HepG2 (cell line): Measurements from ENCODE around the gene KCTD13. TPM values are rescaled to one million over a fixed set of nuclear protein-coding genes. Genes with fewer than 3 reads are reported as not detected.

Experiments
- ETV6 ChIP-seq: sonication (generic); formaldehyde crosslinking; conservative IDR thresholded peaks from 2 replicates; pipeline ENCODE4 v1.4.0; 2020; ENCODE audit warnings: missing genetic modification reagents
- HDAC2 ChIP-seq: sonication (generic); formaldehyde crosslinking; IDR thresholded peaks from 2 replicates; pipeline ENCODE4 v1.4.0; 2020; ENCODE audit warnings: missing genetic modification reagents
- HMGXB3 ChIP-seq: sonication (generic); formaldehyde crosslinking; IDR thresholded peaks from 2 replicates; pipeline ENCODE4 v1.4.0; 2020; ENCODE audit warnings: missing genetic modification reagents, borderline replicate concordance
- HNRNPK ChIP-seq: fragments of 200-400 bp; formaldehyde crosslinking; IDR thresholded peaks from 2 replicates; pipeline ENCODE4 v1.6.1; 2018; ENCODE audit warnings: low read length, low read depth, moderate library complexity, mild to moderate bottlenecking; ENCODE audit not compliant: poor library complexity, severe bottlenecking
- IRX3 ChIP-seq: sonication (generic); formaldehyde crosslinking; IDR thresholded peaks from 2 replicates; pipeline ENCODE4 v1.8.1; 2023; ENCODE audit warnings: mild to moderate bottlenecking, low read depth, missing genetic modification reagents, borderline replicate concordance
- KDM2A ChIP-seq: sonication (generic); formaldehyde crosslinking; IDR thresholded peaks from 2 replicates; pipeline ENCODE4 v1.4.0; 2020; ENCODE audit warnings: low read depth, missing genetic modification reagents, borderline replicate concordance
- MAFK ChIP-seq, 2 experiments: IDR thresholded peaks in 1 of 2; conservative IDR thresholded peaks in 1 of 2; 2 replicates each; pipeline ENCODE4 v1.6.1; 2011; ENCODE audit warnings: improper control_type of control experiment in 2 of 2, low read length in 2 of 2
- NCOA2 ChIP-seq: sonication (generic); formaldehyde crosslinking; IDR thresholded peaks from 2 replicates; pipeline ENCODE4 v1.8.0; 2022; ENCODE audit warnings: inconsistent platforms
- RARG ChIP-seq: sonication (generic); formaldehyde crosslinking; IDR thresholded peaks from 2 replicates; pipeline ENCODE4 v1.4.0; 2020; ENCODE audit warnings: low read depth, mild to moderate bottlenecking, missing genetic modification reagents
- ZNF296 ChIP-seq: sonication (generic); formaldehyde crosslinking; conservative IDR thresholded peaks from 2 replicates; pipeline ENCODE4 v1.5.0; 2020; ENCODE audit warnings: mild to moderate bottlenecking, missing genetic modification reagents
- ZNF317 ChIP-seq: sonication (generic); formaldehyde crosslinking; IDR thresholded peaks from 2 replicates; pipeline ENCODE4 v1.5.0; 2020; ENCODE audit warnings: mild to moderate bottlenecking, missing genetic modification reagents
- ZNF329 ChIP-seq: sonication (generic); formaldehyde crosslinking; IDR thresholded peaks from 2 replicates; pipeline ENCODE4 v1.9.0; 2021; ENCODE audit warnings: low read depth, mild to moderate bottlenecking, missing genetic modification reagents
- ZNF343 ChIP-seq: sonication (generic); formaldehyde crosslinking; IDR thresholded peaks from 2 replicates; pipeline ENCODE4 v1.4.0; 2020; ENCODE audit warnings: mild to moderate bottlenecking, missing genetic modification reagents
- polyA plus RNA-seq, 8 experiments: library from polyadenylated mRNA; depleted of rRNA in 3 of 8; stranded (reverse) in 7 of 8; unstranded in 1 of 8; fragments of >200 nt; fragmentation: Illumina TruSeq in 4 of 8; extraction: Trizol in 4 of 8; gene quantifications; 2 replicates each; pipeline versions ENCODE4 v1.2.1 to v1.2.3, GENCODE V29; 2011 to 2016; ENCODE audit warnings: low read depth in 4 of 8, missing spikeins in 1 of 8, mixed read lengths in 1 of 8; ENCODE audit not compliant: insufficient read depth in 1 of 8
- total RNA-seq, 5 experiments: library from RNA; depleted of rRNA; stranded (reverse); fragments of >200 nt; fragmentation: Illumina TruSeq; extraction: Trizol; gene quantifications; 2 replicates each; pipeline ENCODE4 v1.2.3, GENCODE V29; 2016; ENCODE audit warnings: low read depth in 1 of 5
- TF ChIP-seq, protein P1 (sequence below): sonication (generic); formaldehyde crosslinking; IDR thresholded peaks from 2 replicates; pipeline ENCODE4 v1.5.0; 2020; ENCODE audit warnings: missing genetic modification reagents
- TF ChIP-seq, protein P2 (sequence below): sonication (generic); formaldehyde crosslinking; conservative IDR thresholded peaks from 2 replicates; pipeline ENCODE4 v1.4.0; 2020; ENCODE audit warnings: missing genetic modification reagents
- TF ChIP-seq, protein P3 (sequence below), 2 experiments: sonication (generic) in 1 of 2; formaldehyde crosslinking in 1 of 2; IDR thresholded peaks; 2 replicates each; pipeline versions ENCODE4 v1.4.0 to v1.6.1; 2016 to 2020; ENCODE audit warnings: borderline replicate concordance in 1 of 2, low read depth in 1 of 2, mild to moderate bottlenecking in 1 of 2, missing genetic modification reagents in 1 of 2
- TF ChIP-seq, protein P4 (sequence below): sonication (generic); formaldehyde crosslinking; IDR thresholded peaks from 2 replicates; pipeline ENCODE4 v1.8.0; 2022; ENCODE audit warnings: missing genetic modification reagents, low read depth, mild to moderate bottlenecking, borderline replicate concordance

KCTD13 gene
- total and polyA plus RNA-seq, 2 of the 13 experiments (the other 11 are each of a cell fraction or from before 2014, with no cell fraction given): 6.3 to 14.7 TPM

DNA sequence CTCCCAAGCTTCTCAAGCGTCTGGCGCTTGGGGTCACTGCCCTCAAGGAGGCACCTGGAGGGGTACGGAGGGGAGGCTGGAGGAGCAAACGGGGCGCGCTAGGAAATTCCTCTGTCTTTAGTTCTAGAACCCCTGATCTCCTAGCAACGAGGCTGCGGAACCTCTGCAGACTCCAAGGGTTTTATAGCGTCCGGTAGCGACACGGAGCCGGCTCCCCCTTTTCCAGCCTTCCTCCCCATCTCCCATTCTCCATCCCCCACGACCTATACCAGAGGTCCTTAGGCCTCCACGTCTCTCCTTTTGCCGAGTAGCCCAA, 62.4 kb downstream of the KCTD13 start (continued):
- TF ChIP-seq, protein P1, sequence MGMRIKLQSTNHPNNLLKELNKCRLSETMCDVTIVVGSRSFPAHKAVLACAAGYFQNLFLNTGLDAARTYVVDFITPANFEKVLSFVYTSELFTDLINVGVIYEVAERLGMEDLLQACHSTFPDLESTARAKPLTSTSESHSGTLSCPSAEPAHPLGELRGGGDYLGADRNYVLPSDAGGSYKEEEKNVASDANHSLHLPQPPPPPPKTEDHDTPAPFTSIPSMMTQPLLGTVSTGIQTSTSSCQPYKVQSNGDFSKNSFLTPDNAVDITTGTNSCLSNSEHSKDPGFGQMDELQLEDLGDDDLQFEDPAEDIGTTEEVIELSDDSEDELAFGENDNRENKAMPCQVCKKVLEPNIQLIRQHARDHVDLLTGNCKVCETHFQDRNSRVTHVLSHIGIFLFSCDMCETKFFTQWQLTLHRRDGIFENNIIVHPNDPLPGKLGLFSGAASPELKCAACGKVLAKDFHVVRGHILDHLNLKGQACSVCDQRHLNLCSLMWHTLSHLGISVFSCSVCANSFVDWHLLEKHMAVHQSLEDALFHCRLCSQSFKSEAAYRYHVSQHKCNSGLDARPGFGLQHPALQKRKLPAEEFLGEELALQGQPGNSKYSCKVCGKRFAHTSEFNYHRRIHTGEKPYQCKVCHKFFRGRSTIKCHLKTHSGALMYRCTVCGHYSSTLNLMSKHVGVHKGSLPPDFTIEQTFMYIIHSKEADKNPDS (CRISPR knock-in tag): no peak
- TF ChIP-seq ZNF317 (CRISPR knock-in tag): 0 out of 2 replicates have a peak, but pooled peaks have one; percentile 11
- TF ChIP-seq HMGXB3: no peak
- TF ChIP-seq HDAC2: 0 out of 2 replicates have a peak, but pooled peaks have one; percentile 7
- no peak for TF ChIP-seq ZNF329 (CRISPR knock-in tag)
- TF ChIP-seq ETV6: no peak; the same call in 1 of the 2 replicates
- TF ChIP-seq MAFK (conservative IDR thresholded peaks at IDR 0.05 in 1 of 2, IDR thresholded peaks at IDR 0.05 in 1 of 2; ENCODE audit: low read length in 2 of 2): no peak
- TF ChIP-seq NCOA2 (CRISPR knock-in tag): no peak
- TF ChIP-seq RARG (CRISPR knock-in tag): no peak
- TF ChIP-seq, protein P2, sequence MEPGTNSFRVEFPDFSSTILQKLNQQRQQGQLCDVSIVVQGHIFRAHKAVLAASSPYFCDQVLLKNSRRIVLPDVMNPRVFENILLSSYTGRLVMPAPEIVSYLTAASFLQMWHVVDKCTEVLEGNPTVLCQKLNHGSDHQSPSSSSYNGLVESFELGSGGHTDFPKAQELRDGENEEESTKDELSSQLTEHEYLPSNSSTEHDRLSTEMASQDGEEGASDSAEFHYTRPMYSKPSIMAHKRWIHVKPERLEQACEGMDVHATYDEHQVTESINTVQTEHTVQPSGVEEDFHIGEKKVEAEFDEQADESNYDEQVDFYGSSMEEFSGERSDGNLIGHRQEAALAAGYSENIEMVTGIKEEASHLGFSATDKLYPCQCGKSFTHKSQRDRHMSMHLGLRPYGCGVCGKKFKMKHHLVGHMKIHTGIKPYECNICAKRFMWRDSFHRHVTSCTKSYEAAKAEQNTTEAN (CRISPR knock-in tag): no peak
- TF ChIP-seq, protein P3, sequence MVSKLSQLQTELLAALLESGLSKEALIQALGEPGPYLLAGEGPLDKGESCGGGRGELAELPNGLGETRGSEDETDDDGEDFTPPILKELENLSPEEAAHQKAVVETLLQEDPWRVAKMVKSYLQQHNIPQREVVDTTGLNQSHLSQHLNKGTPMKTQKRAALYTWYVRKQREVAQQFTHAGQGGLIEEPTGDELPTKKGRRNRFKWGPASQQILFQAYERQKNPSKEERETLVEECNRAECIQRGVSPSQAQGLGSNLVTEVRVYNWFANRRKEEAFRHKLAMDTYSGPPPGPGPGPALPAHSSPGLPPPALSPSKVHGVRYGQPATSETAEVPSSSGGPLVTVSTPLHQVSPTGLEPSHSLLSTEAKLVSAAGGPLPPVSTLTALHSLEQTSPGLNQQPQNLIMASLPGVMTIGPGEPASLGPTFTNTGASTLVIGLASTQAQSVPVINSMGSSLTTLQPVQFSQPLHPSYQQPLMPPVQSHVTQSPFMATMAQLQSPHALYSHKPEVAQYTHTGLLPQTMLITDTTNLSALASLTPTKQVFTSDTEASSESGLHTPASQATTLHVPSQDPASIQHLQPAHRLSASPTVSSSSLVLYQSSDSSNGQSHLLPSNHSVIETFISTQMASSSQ (IDR thresholded peaks at IDR 0.05; ENCODE audit: low read depth): no peak
- TF ChIP-seq, protein P3 (CRISPR knock-in tag; IDR thresholded peaks at IDR 0.05; ENCODE audit: borderline replicate concordance): 0 out of 2 replicates have a peak, but pooled peaks have one; percentile 4
- TF ChIP-seq, protein P4, sequence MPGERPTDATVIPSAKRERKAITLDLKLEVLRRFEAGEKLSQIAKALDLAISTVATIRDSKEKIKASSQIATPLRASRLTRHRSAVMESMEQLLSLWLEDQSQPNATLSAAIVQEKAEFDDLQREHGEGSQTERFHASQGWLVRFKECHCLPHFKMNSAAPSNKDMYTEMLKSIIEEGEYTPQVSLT: no peak
- TF ChIP-seq IRX3: 0 out of 2 replicates have a peak, but pooled peaks have one; percentile 5
- TF ChIP-seq KDM2A (CRISPR knock-in tag): no peak
- 0 out of 2 replicates have a peak, but pooled peaks have one; percentile 8 for TF ChIP-seq ZNF343 (CRISPR knock-in tag)
- TF ChIP-seq HNRNPK: peak; percentile 53
- TF ChIP-seq ZNF296 (CRISPR knock-in tag): no peak
